HepG2 (cell line): ENCODE results near the gene DENND4B. TPM values are rescaled to one million over a fixed set of nuclear protein-coding genes. Genes with fewer than 3 reads are reported as not detected.

ENCODE experiments used
- ATAC-seq: fragments of 200-7000 bp; cut with Tn5 transposase; 3 replicates; pipeline ENCODE4 v1.9.1; 2020; ENCODE audit warnings: mild to moderate bottlenecking, moderate library complexity
- BruUV-seq: library from RNA; stranded (reverse); fragments of 400-500 nt; replicated peaks from 2 replicates; lab custom pipeline; 2021; lab: Mats Ljungman, UMichigan
- CTCF ChIA-PET: fragments of 300-600 bp; formaldehyde crosslinking; extraction: SDS; loops from one replicate; lab custom pipeline; 2021; ENCODE audit warnings: low total read pairs, inconsistent platforms, low intra/inter-chr PET ratio; lab: Yijun Ruan, JAX
- POLR2A ChIA-PET: fragments of 350-600 bp; sonication (Branson Sonifier 250); formaldehyde crosslinking; loops from one replicate; lab custom pipeline; 2020; ENCODE audit warnings: antibody characterized with exemption, inconsistent platforms; lab: Yijun Ruan, JAX
- DNase-seq: peaks from one replicate; pipeline ENCODE4 v3.0.0-alpha.2; 2015; ENCODE audit warnings: low spot score
- FAIRE-seq: peaks from 3 replicates; lab custom pipeline; 2011; peaks lifted over from hg19 to GRCh38; lab: Jason Lieb, UNC
- H2AFZ ChIP-seq: one replicate; pipeline ENCODE4 v1.6.1; 2011; ENCODE audit warnings: low read length, inconsistent platforms
- H3K27ac ChIP-seq: fragments of 300-600 bp; 3 replicates; pipeline ENCODE4 v1.8.0; 2011; ENCODE audit warnings: mixed run types, mild to moderate bottlenecking, mixed read lengths, low read length, inconsistent platforms; ENCODE audit not compliant: insufficient read depth; ENCODE audit errors: extremely low read length
- H3K27me3 ChIP-seq, 2 experiments: fragments of 200-600 bp in 1 of 2; 2 replicates in 1 of 2; 3 replicates in 1 of 2; pipeline versions ENCODE4 v1.6.0 to v1.8.0; 2011; ENCODE audit warnings: low read length in 2 of 2, mild to moderate bottlenecking in 2 of 2, moderate library complexity in 2 of 2, inconsistent platforms in 1 of 2; ENCODE audit not compliant: insufficient read depth in 2 of 2, control insufficient read depth in 1 of 2
- H3K36me3 ChIP-seq, 2 experiments: fragments of 200-600 bp in 1 of 2; replicated peaks in 1 of 2; 2 replicates in 1 of 2; 3 replicates in 1 of 2; pipeline versions ENCODE4 v1.5.1 to v1.8.0; 2011; ENCODE audit warnings: low read length in 2 of 2, inconsistent platforms in 1 of 2; ENCODE audit not compliant: insufficient read depth in 2 of 2, control insufficient read depth in 1 of 2
- H3K4me1 ChIP-seq: 2 replicates; pipeline ENCODE4 v1.5.1; 2012; ENCODE audit warnings: low read length, inconsistent platforms; ENCODE audit not compliant: insufficient read depth
- H3K4me2 ChIP-seq: 2 replicates; pipeline ENCODE4 v1.6.0; 2011; ENCODE audit warnings: low read depth, low read length, inconsistent platforms
- H3K4me3 ChIP-seq, 3 experiments: fragments of 200-600 bp in 1 of 3; sonication (generic), shearing (Covaris generic) in 1 of 3; replicated peaks in 1 of 3; 2 replicates each; pipeline ENCODE4 v1.5.1; 2011 to 2016; ENCODE audit warnings: low read length in 3 of 3, inconsistent platforms in 2 of 3, low read depth in 2 of 3, mild to moderate bottlenecking in 2 of 3, control low read depth in 1 of 3, mixed read lengths in 1 of 3; ENCODE audit not compliant: insufficient read depth in 1 of 3
- H3K79me2 ChIP-seq: one replicate; pipeline ENCODE4 v1.6.1; 2011; ENCODE audit warnings: low read length, inconsistent platforms; ENCODE audit not compliant: insufficient read depth
- H3K9ac ChIP-seq: 2 replicates; pipeline ENCODE4 v1.6.0; 2011; ENCODE audit warnings: mild to moderate bottlenecking, low read depth, low read length, inconsistent platforms; ENCODE audit not compliant: insufficient read depth
- H3K9me3 ChIP-seq: 2 replicates; pipeline ENCODE4 v1.5.1; 2012; ENCODE audit warnings: mild to moderate bottlenecking, low read length
- H4K20me1 ChIP-seq: 2 replicates; pipeline ENCODE4 v1.6.0; 2011; ENCODE audit warnings: inconsistent platforms, mild to moderate bottlenecking, low read length, moderate library complexity; ENCODE audit not compliant: insufficient read depth
- HNF1A ChIP-seq, 2 experiments: sonication (generic) in 1 of 2; formaldehyde crosslinking in 1 of 2; IDR thresholded peaks; 2 replicates each; pipeline versions ENCODE4 v1.4.0 to v1.6.1; 2016 to 2020; ENCODE audit warnings: borderline replicate concordance in 1 of 2, low read depth in 1 of 2, mild to moderate bottlenecking in 1 of 2, missing genetic modification reagents in 1 of 2
- HOMEZ ChIP-seq: IDR thresholded peaks from 2 replicates; pipeline ENCODE4 v1.6.1; 2016; ENCODE audit warnings: low read depth
- NR2C2 ChIP-seq: sonication (generic); formaldehyde crosslinking; IDR thresholded peaks from 2 replicates; pipeline ENCODE4 v1.4.0; 2020; ENCODE audit warnings: missing genetic modification reagents, mild to moderate bottlenecking, moderate library complexity, borderline replicate concordance
- SOX6 ChIP-seq, 2 experiments: fragments of 450-650 bp in 1 of 2; sonication (generic) in 1 of 2; formaldehyde crosslinking in 1 of 2; IDR thresholded peaks; 2 replicates each; pipeline versions ENCODE4 v1.4.0 to v1.6.1; 2017 to 2020; ENCODE audit warnings: antibody characterized with exemption in 1 of 2, mild to moderate bottlenecking in 1 of 2, missing genetic modification reagents in 1 of 2
- SRSF9 ChIP-seq: fragments of 200-400 bp; formaldehyde crosslinking; IDR thresholded peaks from 2 replicates; pipeline ENCODE4 v1.6.1; 2018; ENCODE audit warnings: borderline replicate concordance, mild to moderate bottlenecking, low read depth, low read length; ENCODE audit not compliant: insufficient read depth, poor library complexity, severe bottlenecking
- SYNCRIP ChIP-seq: fragments of 200-400 bp; formaldehyde crosslinking; IDR thresholded peaks from 2 replicates; pipeline ENCODE4 v1.6.1; 2018; ENCODE audit warnings: mild to moderate bottlenecking, low read depth, low read length; ENCODE audit not compliant: insufficient read depth
- ZFP82 ChIP-seq: sonication (generic); formaldehyde crosslinking; IDR thresholded peaks from 2 replicates; pipeline ENCODE4 v1.5.1; 2020; ENCODE audit warnings: mild to moderate bottlenecking, missing genetic modification reagents, borderline replicate concordance
- ZNF275 ChIP-seq: sonication (generic); formaldehyde crosslinking; IDR thresholded peaks from 2 replicates; pipeline ENCODE4 v1.8.0; 2022; ENCODE audit warnings: missing genetic modification reagents, mild to moderate bottlenecking, inconsistent platforms, borderline replicate concordance
- ZNF737 ChIP-seq: sonication (generic); formaldehyde crosslinking; IDR thresholded peaks from 2 replicates; pipeline ENCODE4 v1.5.0; 2020; ENCODE audit warnings: missing genetic modification reagents, mild to moderate bottlenecking, borderline replicate concordance
- WGBS: methylation state at CpG from one replicate; pipeline ENCODE4 v1.1.6; 2017; ENCODE audit warnings: low lambda C conversion rate; 5-methylcytosine and 5-hydroxymethylcytosine counted together
- in situ Hi-C: cut with HindIII; loops from 2 replicates; pipeline ENCODE4 v1.10.0; 2017; ENCODE audit warnings: low pct_unique_long_range_greater_than_20kb; ENCODE audit not compliant: extremely low pct_ligation_motif_present
- intact Hi-C: fragments of 100-400 bp; cut with micrococcal nuclease; formaldehyde crosslinking; loops from one replicate; pipeline ENCODE4 v1.10.0; 2022; ENCODE audit not compliant: unreplicated experiment
- polyA plus RNA-seq, 8 experiments: library from polyadenylated mRNA; depleted of rRNA in 3 of 8; stranded (reverse) in 7 of 8; unstranded in 1 of 8; fragments of >200 nt; fragmentation: Illumina TruSeq in 4 of 8; extraction: Trizol in 4 of 8; gene quantifications; 2 replicates each; pipeline versions ENCODE4 v1.2.1 to v1.2.3, GENCODE V29; 2011 to 2016; ENCODE audit warnings: low read depth in 4 of 8, missing spikeins in 1 of 8, mixed read lengths in 1 of 8; ENCODE audit not compliant: insufficient read depth in 1 of 8
- total RNA-seq, 5 experiments: library from RNA; depleted of rRNA; stranded (reverse); fragments of >200 nt; fragmentation: Illumina TruSeq; extraction: Trizol; gene quantifications; 2 replicates each; pipeline ENCODE4 v1.2.3, GENCODE V29; 2016; ENCODE audit warnings: low read depth in 1 of 5

Gene DENND4B
- total and polyA plus RNA-seq, 2 of the 13 experiments (the other 11 are each of a cell fraction or from before 2014, with no cell fraction given) = 15.1 to 20.3 TPM

- CTCF ChIA-PET = no interaction called here
- Histone ChIP-seq H3K36me3 (peaks cover 2 to 13% of the 10 kb centered on the region in 2 experiments; a peak in 2 of 5 replicates), H3K9me3 (no peaks in the 10 kb centered on the region), H3K4me1 (no peaks in the 10 kb centered on the region), H3K4me2 (no peak overlapping the region), H3K27me3 (no peaks in the 10 kb centered on the region), H3K4me3 (no peak overlapping the region), H2AFZ (no peak overlapping the region), H3K9ac (no peak overlapping the region), H3K27ac (no peak overlapping the region), H3K79me2 (peaks cover 36% of the 10 kb centered on the region), H4K20me1 (0 out of 2 replicates have a peak, but pooled peaks cover 5% of the 10 kb centered on the region)
- POLR2A ChIA-PET = no interaction called here
- TF ChIP-seq ZNF275 (no peak), ZNF737 (no peak), SOX6 (IDR thresholded peaks at IDR 0.05) (no peak), SOX6 (CRISPR knock-in tag; IDR thresholded peaks at IDR 0.05) (no peak)
- FAIRE-seq (no peak), ATAC-seq (no peak), DNase-seq (no peak)
- intact Hi-C loops = no loop called here
- in situ Hi-C loops = no loop called here
- WGBS = 94% methylated on average over 3 of the region's 3 CpGs
- TSS peak; percentile 38 for BruUV-seq
Measured at GRCh38 chr1:153888533-153888932, 58.0 kb downstream of the DENND4B start.

- no peak overlapping the region for H3K27ac ChIP-seq
- ATAC-seq (no peak), FAIRE-seq (no peak), DNase-seq (no peak)
- peaks cover 1 to 7% of the 10 kb centered on the region in 2 experiments; a peak in 1 of 5 replicates for H3K36me3 ChIP-seq
- ChIA-PET CTCF (no interaction called here), POLR2A (no interaction called here)
- BruUV-seq = no TSS peak
- no peak overlapping the region for H3K4me3 ChIP-seq
- H3K9ac ChIP-seq = no peak overlapping the region
- no peak overlapping the region for H2AFZ ChIP-seq
- H3K9me3 ChIP-seq = no peaks in the 10 kb centered on the region
- 83% methylated on average over 3 of the region's 3 CpGs for WGBS
- intact Hi-C loops = no loop called here
- peaks cover 50% of the 10 kb centered on the region for H3K79me2 ChIP-seq
- H4K20me1 ChIP-seq = 0 out of 2 replicates have a peak, but pooled peaks cover 9% of the 10 kb centered on the region
- peaks cover 5% of the 10 kb centered on the region for H3K4me1 ChIP-seq
- no peak overlapping the region for H3K4me2 ChIP-seq
- no peaks in the 10 kb centered on the region for H3K27me3 ChIP-seq
- in situ Hi-C loops = no loop called here
- no peak for TF ChIP-seq ZFP82
- no peak for TF ChIP-seq SYNCRIP
- no peak for TF ChIP-seq SRSF9
- TF ChIP-seq HNF1A (IDR thresholded peaks at IDR 0.05; ENCODE audit: low read depth) = no peak
- no peak for TF ChIP-seq HNF1A (CRISPR knock-in tag; IDR thresholded peaks at IDR 0.05; ENCODE audit: borderline replicate concordance)
- no peak for TF ChIP-seq HOMEZ (CRISPR knock-in tag)
- TF ChIP-seq NR2C2 (CRISPR knock-in tag) = no peak
Measured at GRCh38 chr1:153886127-153886526, 60.4 kb downstream of the DENND4B start.
